CD4-positive, alpha-beta T cell treated with Interleukin-4 for 1 hour (primary cell): ENCODE data around the gene SPAM1.
"Not testable (repeated sequence)": the region's sequence is repeated elsewhere in the genome, so short reads cannot be mapped to it uniquely, and the experiment has no call there.

ENCODE experiments used
- DNase-seq, 2 donors: peaks; one replicate each; pipeline ENCODE4 v3.0.0-alpha.2; 2020 to 2022

Gene SPAM1

DNA sequence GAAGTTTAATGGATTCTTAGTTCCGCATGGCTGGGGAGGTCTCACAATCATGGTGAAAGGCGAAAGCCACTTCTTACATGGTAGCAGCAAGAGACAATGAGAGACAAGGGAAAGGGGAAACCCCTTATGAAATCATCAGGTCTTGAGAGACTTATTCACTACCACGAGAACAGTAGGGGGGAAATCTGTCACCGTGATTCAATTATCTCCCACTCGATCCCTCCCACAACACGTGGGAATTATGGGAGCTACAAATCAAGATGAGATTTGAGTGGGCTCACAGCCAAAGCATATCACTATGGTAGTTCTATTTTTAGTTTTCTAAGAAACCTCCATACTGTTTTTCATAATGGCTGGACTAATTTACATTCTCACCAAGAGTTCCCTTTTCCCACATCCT, 36.7 kb downstream of the SPAM1 start:
- DNase-seq: no peak

DNA sequence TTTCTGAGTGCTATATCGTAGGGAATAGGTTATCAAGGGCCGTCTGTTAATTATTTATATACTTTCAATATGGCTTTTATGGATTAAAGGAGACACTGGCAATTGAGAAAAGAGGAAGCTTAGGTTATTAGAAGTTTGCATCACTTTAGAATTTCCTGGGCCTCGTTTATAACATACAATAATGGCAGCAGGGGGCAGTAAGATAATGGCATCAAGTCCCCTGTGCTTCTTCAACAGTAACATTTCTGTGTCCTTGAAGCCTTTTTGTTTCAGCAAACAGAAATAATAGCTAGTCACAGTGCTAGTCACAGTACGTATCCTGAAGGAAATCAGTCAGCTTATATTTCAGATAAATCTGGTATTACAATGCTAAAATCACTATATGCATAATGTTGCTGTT, 41.9 kb downstream of the SPAM1 start:
- DNase-seq: no peak

DNA sequence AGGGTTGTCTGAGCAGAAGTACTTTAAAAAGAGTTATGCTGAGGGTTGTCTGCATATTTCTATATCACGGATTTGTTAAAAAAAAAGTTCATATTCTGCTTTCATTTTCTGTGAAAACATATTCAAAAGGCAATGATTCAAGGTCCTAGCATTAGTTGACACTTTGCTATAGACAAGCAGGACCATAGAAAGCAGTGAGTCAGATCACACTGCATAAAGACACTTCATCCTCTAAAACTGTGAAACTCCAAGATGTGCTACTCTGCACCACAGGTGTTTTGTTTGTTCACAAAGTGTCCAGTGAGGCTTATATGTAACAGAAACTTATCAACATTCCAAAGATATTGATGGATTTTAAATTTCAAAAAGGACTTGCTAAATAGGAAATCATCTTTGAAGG, 47.0 kb downstream of the SPAM1 start:
- DNase-seq: no peak

DNA sequence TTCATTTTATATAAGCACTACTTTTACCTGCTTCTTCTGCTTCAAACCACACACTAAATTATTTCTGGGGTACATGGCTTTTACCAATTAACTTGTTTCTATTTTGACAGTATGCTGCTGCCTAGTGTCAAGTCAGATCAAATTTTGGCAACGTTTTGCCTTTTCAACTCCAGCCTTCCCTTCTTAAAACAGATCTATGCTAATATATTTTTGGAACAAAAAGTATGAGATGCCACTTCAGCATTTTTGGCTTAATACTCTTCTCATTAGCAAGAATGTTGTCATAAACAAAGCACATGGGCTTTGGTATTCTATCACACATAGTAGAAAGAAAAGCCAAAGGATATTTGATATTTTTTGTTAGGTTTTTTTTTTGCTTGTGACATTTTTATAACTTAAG, 47.8 kb downstream of the SPAM1 start:
- DNase-seq: no peak

DNA sequence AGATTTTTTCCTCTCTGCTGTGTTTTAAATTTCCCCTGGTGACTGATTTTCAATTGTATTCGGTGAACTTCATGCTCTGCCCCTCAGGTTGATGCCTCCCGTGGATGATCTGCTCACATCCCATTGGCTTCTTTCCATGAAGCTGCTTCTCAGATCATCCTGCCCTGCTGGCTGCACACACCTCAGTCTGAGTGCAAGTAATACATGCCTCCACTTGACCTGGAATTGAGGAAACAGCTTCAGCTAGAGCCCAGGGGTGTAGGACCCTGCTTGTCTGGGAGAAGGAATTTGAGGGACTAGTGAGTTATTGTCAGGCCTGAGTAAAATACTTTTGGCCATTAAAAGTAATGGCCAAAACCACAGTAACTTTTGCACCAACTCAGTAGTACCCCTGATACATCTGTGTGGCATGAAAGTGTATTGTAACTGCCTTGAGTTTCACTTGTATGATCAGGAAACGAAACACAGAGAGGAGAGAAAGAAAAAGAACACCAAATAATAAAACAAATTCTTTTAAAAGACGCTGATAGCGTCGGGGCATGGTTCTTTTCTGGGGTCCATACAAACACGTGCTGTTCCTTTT, 49.4 kb downstream of the SPAM1 start:
- no peak for DNase-seq

DNA sequence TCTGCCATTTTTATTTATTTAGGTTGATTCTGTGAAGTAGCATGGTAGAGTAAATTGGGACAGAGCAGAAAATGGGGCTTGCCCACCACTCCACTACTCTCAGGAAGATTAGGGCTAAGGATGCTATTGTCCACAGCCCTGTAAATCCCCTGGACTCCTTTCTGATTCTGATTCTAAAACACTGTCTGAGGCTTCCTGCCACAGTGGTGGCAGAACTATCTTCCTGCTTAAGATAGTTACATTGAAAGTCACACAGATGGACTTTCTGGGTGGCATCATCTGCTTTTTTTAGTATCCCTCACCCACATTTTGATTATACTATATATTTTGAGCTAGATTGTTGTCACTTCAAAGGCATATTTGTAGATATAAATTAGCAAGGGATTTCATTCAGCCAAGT, 50.0 kb downstream of the SPAM1 start:
- DNase-seq: no peak

DNA sequence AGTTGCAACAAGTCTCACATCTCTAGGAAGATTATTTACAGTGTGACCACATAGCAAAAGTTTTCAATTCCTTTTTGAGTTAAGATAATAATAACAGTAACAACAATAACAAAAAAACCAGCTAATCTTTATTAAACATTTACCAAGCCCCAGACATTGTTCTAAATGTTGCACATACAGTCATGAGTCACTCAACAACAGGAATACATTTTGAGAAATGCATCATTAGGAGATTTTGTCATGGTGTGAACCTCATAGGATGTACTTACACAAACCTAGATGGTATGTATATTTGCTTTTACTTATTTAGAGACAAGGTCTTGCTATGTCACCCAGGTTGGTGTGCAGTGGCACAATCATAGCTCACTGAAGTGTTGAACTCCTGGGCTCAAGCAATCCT, 52.0 kb downstream of the SPAM1 start:
- DNase-seq: no peak

DNA sequence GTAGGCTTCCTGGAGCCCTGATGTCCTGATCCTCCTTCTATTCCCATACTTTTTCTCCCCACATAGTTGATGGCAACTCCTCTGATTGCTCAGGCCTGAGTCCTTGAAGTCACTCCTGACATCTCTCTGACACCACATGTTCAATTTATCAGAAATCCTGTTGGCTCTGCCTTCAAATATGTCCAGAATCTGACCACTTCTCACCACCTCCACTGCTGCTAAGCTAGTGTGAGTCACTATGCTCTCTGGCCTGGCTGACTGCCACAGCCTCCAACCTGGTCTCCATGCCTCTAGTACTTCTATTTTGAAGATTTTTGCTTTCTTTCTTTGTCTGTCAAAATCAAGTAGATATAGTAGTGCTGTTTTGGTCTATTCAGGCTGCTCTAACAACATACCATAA, 54.8 kb downstream of the SPAM1 start:
- no peak for DNase-seq

DNA sequence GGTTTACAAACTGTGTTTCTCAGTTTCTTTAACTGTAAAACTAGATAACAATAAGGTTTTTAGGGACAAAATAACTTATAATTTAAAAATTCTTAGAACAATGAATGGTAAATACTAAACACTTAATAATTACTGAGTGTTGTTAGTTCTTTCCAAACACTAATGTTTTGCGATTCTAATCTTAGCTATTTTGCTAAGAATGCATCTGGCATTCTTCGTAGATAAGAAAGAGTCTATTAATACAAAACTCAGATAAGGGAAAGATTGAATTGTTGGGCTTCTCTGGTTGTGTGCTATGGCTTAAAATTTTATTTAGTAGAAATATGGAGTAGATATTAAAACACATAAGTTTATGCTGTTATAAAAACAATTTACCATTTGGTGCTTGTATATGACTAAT, 62.4 kb downstream of the SPAM1 start:
- DNase-seq: no peak

DNA sequence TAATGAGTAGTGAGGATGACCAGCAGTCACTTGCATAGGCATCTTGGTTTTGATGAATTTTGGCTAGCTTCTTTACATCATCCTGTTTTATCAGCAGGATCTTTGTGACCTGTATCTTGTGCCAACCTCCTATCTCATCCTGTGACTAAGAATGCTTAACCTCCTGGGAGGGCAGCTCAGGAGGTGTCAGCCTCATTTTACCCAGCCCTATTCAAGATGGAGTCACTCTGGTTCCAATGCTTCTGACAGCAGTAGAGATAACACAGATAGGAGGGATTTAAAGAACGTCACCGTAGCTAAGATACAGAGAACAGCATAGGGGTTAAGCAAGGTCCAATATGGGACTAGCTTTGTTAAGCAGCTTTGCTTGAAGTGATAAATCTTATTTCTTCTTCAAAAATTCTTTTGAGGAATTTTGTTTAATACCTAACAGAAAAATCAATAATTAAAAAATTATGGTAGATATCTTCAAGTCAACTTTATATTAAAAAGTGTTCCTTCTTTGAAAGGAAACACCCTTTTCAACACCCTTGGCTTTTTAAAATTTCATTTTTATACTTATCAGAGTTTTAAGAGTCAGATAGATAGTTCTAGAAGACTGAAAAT, 68.0 kb downstream of the SPAM1 start:
- DNase-seq: no peak

DNA sequence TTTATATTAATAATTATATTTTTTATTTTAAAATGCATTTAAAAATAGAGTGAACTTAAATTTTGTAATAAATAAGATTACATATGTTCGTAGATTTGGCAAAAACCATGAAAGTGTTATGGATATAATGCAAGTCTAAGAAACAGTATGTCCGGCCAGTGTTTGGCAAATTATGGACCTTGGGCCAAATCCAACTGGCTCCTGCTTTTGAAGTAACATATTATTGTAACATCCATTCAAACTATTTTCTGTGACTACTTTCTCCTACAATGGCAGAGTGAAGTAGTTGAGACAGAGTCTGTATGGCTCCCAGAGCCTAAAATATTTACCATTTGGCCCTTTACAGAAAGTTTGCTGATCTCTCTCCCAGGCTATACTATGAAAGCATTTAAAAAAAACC, 69.0 kb downstream of the SPAM1 start:
- no peak for DNase-seq

DNA sequence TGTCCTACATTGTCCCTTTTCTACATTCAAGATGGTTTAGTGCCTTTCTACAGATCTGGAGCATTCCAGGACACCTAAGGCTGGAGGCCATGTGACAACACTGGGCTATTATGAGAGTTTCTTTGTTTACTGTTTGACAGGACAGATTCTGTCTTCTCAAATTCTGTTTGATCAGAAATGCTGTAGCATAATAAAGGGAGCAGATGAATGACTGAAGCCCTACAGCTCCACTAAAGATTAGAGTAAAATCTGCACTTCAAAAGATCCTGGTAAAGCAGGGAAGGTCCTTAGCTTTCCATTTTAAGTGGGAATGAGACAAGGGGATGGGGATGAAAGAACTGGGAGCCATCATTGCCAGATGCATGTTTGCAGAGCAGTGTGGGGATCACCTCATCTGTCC, 69.4 kb downstream of the SPAM1 start:
- DNase-seq: no peak

DNA sequence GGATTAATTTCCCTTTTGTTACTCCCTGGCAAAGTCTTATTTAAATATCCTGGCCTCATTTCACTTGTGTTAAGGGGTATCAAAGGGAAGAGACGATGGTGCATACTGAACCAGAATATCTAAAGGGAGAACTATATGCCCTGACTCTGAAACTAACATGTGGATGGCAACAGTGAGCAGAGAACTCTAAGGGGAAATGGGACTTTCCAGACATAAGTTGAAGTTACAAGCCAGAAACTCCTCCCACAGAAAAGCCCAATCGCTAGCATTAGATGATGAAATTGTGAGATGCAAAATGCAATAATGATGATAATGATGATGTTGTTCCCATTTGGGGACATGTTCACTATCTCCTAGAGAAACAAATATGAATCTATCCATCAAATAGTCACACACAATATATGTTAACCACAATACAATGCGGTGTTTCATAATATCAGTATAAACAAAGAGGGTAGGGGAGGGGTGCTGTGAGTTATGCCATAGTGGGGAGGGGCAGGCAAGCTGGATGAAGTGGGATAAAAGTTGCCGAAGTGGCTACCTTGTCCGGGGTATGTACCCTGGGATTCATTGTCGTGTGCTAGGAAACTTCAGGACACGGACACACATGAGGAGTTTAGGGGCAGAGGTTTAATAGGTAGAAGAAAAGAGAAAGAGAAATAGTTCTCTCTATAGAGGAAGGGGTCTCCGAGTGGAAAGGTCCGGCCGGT, 70.7 kb downstream of the SPAM1 start:
- no peak for DNase-seq

DNA sequence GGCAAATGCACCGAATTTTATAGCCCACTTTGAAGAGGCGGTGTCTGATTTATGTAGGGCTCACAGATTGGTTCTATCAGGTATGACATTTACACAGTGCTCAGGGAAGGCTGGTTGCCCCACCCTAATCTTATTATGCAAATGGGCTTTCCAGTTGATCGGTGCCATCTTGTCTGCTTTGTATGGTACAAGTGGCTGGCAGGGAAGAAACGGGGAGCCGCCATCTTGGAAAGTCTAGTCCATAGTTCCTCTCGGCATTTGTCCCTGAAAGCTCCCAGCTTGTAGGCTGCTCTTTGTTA, 71.2 kb downstream of the SPAM1 start:
- DNase-seq: no peak

DNA sequence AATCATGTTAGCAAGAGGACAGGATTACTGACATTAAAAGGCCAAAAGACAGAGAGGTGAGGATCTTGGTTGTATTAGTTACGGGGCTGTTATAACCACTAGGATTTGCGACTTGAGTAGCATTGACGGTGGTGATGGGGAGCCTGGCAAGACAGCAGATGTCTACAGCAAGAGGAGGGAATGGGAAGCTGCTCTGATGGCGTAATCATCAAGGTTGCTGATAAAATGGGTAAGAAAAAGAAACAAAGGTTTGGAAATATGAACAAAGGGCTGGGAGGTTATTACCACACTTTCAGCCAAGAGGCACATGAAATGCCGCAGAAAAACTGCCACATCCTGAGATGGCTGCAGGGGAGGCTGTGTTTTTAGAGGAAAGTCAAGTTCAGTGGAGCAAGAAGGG, 73.9 kb downstream of the SPAM1 start:
- DNase-seq: no peak

DNA sequence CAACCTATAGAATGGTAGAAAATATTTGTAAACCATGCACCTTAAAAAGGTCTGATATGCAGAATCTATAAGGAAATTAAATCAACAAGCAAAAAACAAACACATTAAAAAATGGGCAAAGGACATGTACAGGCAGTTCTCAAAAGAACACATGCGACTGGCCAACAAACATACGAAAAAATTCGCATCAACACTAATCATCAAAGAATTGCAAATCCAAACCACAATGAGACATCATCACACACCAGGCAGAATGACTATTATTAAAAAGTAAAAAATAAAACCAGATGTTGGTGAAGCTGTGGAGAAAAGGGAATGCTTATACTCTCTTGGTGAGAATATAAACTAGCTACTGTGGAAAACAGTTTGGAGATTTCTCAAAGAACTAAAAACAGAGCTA, 74.7 kb downstream of the SPAM1 start:
- no peak for DNase-seq

DNA sequence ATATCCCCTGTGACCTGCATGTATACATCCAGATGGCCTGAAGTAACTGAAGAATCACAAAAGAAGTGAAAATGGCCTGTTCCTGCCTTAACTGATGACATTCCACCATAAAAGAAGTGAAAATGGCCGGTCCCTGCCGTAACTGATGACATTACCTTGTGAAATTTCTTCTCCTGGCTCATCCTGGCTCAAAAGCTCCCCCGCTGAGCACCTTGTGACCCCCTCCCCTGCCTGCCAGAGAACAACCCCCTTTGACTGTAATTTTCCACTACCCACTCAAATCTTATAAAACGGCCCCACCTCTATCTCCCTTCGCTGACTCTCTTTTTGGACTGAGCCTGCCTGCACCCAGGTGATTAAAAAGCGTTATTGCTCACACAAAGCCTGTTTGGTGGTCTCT, 83.3 kb downstream of the SPAM1 start:
- not testable (repeated sequence) for DNase-seq

DNA sequence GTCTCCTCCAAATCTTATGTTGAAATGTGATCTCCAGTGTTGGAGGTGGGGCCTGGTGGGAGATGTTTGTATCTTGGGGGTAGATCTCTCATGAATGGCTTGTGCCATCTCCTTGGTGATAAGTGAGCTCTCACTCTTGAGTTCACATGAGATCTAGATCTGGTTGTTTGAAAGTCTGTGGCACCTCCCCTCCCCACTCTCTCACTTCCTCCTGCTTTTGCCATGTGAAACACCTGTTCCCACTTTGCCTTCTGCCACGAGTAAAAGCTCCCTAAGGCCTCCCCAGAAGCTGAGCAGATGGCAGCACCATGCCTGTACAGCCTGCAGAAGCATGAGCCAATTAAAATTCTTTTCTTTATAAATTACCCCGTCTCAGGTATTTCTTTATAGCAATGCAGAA, 84.3 kb downstream of the SPAM1 start:
- DNase-seq: no peak
